ENCODE measurements around the gene ALK.

The ALK gene

DNA sequence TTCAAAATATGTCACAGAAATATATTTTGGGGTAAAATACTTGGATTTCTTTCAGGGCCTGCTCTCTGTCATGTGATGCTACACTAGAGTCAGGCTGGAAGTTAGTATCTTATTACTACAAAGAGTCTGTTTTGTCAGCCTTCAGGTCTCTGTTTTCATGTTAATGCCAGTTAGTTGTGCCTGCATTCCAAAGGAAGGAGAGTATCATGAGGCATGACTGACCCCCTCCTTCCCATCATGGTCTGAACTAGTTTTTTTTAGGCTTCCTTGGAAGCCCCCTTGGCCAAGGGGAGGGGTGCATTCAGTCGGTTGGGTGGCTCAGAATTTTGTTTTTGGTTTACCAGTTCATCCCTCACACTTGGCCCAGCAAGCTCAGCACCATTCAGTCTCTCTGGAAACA, 318.0 kb downstream of the ALK start:
- DNase-seq: no peak

DNA sequence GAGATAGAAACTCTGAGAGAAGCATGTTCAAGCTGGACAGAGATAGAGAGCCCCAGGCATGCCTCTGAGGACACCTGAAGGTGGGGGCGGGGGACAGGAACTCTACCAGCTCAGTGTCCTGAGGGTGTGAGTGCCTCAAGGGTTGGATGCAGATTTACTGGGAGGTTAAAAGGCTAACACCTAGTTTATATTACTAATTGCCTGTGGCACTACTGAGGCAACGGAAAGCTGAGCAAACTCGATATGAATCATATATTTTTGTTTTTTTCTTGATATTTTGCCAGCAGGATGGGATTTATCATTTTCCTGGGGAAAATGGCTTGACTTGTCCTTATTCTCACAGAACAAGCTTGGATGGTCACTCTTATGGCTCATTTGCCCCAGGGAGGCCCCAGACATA, 319.5 kb downstream of the ALK start:
- DNase-seq: no peak

DNA sequence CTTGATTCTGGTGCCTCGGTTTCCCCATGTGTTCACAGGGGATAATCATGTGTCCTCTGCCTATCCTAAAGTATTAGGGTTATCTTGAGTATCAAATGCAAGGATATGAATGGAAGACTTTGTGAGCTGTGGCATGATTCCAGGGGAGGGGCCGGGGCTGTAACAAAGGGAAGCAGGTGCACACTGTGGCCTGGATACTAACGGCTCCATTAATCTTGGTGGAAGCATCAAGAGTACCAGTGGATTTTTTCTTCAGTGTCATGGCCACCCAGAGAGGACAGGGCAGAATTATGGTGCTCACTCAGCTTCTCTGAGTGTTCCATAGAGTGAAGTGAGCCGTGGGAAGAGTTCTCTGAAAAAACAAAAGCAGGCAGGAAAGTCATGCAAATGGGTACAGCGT, 320.1 kb downstream of the ALK start:
- no peak for DNase-seq

DNA sequence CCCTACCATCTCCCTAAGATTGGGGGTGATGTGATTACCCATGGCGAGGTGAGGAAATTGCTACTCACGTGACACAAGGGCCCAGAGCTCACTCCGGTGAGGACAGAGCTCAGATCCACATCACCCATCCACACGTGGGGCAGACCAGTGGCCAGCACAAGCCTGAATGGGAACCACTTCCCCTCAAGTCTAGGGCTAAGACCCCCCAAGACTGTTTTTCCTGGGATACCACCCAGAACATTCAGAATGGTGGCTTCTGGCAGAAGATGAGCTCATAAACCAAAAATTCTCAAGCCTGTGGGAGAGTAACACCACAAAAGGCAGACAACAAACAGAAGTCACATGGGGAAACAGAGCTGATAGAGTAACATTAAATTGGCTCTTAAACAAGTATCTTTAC, 321.4 kb downstream of the ALK start:
- DNase-seq: no peak

DNA sequence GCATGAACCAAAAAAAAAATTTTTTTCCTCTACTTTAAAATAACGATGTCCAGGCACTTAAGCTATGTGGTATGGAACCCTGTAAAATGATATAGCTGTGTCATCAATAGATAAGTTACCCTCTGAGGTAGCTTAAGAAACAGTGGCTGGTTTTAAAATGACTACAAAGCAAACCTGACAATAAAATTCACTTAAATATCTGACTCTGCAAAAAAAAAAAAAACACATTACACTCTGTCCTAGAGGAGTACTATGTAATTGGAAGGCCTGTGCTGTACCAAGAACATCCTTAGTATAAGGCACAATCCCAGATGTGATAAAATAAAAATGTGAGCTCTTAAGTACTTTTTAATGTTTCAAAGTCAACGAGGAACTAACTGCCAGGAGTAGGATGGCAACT, 322.4 kb downstream of the ALK start:
- no peak for DNase-seq

DNA sequence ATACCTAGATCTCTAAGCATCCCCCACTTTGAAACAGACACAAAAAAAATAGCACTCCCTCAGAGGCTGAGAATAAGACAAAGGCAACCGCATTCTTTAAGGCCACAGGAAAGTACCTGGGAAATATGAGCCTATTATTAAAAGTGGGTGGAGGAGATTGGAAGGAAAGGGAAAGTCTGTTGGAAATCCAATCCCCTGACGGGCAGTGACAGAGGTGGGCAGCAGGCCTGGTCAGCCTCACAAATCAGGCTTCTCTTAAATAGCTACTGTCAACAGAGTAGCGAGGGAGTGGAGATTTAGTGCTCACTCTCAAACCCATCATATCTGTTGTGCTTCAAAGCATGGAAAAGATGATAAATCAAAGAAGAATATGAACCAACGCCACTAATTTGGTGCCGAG, 324.4 kb downstream of the ALK start:
- no peak for DNase-seq

DNA sequence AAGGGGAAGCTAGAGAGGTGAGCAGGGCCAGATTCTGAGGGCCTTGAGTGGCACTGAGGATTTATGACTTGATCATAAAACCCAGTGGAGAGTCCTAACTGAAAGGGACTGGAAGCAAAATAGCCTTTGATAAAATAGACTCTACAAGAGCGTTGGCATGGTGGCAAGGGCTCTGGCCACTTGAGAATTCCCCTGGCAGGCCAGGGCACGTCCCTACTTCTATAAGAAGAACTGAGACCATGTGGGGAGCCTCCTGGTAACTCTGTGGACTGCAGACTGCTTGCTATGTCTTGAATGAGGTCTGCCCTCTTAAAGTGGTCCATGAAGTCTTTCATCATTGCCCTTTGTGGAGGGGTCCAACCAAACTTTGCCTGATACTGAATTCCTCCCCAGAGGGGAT, 324.8 kb downstream of the ALK start:
- no peak for DNase-seq

DNA sequence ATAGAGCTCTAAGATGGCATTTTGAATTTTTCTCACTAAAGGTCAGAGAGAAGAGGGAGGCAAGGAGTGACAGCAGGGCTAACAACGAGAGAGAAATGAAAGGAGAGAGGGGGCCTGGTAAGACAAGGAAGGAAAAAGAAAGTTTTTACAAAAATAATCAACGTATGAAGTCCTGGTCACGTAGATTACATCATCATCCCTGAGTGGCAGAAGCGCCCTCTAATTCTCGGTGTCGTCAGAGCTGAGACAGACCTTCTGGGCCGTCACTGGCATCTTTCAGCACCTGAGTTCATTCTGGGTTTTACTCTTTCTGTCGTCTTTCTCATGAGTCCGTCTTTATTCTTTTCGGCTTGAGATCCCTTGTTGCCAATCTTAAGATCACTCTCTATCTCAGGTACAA, 329.8 kb downstream of the ALK start:
- DNase-seq: no peak

DNA sequence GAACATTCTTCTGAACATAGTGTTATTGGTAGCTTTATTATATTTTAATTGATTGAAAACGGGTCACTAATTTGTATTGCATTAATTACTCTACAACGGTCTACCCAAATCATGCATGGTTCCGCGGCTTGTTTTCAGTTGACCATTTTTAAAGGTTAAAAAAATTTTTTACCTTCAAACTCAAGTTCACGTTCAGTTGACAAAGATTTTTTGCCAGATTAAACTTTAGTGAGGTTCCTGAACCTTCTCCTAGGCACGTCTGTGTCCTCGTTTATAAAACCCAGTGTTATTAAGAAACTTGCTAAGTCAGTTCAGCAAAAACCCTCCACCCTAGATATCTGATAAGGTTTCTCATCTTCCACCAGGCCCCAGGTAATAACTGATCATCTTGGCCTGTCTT, 331.2 kb downstream of the ALK start:
- no peak for DNase-seq

DNA sequence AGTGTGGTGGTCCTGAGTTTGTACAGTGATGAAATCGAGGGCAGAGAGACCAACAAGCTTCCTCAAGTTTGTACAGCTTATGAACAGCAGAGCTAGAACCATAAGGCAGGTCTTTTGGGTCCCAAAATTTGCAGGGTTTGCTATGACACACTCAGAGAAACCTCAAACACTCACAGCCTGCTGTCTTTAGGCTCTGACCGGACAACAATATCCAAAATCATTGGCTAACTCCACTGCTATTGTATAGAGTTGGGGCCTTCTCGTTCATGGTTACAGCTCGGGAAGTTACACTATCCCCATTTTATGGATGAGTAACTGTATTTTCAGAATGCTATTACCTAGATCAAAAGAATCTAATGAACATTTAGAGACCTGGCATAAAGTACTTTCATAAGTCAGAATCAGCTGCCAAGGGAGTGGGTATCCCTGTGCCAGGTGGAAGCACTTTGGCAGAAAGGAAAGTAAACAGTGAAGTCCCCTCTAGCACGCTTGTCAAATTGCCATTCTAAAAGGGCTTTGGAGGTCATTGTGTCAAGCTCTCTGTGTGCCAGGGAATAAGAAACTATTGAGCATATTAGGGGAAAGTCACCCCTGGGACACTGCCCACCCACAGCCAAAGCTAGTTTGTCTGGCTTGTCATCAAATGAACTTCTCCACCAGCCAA, 331.8 kb downstream of the ALK start:
- no peak for DNase-seq

DNA sequence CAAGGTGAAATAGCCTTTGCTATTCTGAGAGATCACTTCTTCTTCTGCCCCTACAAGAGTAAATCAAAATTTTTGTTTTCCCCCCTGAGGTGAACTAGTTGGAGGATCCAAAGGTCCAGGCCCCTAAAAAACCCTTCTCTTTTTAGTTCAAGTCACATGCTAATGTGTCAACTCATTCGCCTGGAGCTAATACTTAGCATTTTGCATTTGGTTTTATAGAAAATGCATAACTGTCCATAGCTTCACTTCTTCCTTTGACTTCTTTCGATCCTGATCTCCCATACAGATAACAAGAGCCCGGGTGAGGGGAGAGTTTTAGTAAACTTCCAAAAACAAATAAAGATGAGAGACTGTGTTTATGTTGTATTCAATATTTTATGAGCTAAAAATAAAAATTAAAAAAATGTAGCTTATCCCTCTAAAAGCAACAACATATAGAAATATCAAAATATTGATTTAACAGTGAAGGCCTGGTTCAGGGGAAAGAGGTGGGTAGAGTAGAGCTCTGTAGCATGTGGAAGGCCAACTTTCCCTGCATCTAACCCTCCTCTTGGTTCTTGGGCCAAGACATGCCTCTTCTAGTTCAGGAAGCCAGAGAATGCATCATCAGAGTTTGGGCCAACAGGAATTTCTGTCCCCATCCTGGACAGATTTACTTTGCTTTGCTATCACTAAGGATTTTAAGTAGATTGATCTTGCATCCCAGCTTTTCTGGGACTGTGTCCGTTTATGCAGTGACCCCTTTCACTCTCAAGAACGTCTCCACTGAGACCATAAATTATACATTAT, 333.8 kb downstream of the ALK start:
- DNase-seq: no peak

DNA sequence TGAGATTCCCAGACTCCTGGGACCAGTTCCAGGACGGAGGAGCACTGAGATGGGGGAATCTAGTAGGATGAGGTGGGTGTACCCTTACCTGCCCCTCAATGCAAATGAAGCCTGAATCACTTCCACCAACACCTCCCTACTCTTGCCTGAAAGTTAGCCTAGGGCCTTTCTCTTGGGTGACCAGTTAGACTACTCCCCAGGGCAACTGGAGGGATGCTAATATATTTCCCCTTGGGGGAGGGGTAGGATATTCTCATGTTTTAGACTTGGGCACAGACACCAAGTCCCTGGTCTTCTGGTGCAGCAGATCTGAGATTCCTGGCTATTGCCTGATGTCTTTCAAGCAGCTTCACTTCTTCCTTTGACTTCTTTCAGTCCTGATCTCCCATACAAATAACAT, 334.5 kb downstream of the ALK start:
- DNase-seq: no peak

DNA sequence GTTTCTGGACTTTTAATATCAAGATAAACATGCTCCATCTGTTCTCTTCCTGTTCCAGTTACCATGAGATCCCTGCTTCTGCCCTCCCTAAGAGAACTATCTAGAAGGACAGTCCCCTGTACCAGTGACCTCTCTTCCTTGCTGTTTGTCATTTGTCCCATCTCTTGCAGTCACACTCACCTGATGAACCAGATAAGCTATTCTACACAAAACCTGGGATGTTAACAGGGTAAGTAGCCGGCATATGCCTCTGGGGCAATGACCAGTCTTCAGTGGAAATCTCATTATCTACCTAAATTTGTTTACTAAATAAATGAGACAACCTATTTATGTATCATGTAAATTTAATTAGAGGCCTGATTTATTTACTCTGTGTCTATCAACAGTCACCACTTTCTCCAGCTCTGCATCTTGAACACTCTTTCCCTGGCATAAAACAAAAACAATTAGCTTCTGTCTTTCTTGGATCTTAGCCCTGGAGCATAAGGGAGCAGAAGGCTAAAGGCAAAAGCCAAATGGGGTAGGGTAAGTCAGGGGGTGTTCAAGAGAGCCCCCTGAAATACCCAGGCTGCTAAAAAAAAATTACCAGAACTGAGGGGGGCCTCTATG, 337.7 kb downstream of the ALK start:
- DNase-seq: no peak

DNA sequence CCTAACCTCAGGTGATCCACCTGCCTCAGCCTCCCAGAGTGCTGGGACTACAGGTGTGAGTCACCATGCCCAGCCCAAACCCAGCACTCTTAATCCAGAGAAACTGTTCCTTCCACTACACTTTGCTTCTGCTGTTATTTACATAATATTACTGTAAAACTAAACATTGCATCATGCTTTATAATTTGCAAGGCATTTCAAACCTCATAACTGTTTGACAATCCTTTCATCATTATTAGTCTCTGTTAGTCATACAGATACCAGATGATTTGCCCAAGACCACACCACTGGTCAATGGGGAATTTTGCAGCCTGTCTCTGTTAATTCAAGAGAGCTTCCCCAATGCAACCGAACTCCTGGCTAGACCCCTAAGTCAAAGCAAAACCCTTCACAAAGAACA, 338.3 kb downstream of the ALK start:
- no peak for DNase-seq

DNA sequence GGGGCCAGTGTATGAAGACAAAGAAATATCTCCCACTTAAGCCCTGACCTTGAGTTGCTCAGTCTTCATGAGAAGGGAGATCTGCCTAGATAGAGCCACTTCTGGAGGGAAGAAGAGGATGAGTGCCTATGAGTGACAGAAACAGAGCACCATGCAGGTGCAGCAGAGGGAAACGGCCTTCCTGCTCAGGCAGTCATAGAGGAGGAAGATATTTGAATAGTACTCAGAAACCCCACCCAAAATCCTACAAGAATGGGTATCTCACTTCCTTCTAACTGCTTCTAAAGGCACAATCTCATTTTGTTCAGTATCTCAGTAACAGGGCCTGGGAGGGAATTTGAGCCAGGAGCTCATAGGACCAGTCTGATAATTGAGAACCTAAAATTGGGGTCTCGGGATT, 339.3 kb downstream of the ALK start:
- no peak for DNase-seq

DNA sequence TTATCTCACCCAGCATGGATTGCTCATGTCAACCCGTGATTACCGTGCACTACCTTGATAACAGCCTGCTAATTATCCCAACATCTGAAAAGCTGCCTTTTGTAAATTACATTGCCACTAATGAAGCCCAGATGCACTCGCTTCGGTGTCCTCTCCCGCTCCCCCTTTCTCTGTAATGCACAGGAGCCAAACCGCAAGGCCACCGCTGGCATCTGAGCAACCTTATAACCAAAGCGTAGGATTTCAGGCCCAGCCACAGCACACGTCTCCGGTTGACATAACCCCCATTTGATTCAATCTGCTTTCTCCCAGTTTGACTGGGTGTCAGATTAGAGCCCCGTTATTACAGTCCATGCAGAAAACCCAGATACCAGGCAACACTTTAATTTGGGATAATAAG, 341.2 kb downstream of the ALK start:
- DNase-seq: no peak

DNA sequence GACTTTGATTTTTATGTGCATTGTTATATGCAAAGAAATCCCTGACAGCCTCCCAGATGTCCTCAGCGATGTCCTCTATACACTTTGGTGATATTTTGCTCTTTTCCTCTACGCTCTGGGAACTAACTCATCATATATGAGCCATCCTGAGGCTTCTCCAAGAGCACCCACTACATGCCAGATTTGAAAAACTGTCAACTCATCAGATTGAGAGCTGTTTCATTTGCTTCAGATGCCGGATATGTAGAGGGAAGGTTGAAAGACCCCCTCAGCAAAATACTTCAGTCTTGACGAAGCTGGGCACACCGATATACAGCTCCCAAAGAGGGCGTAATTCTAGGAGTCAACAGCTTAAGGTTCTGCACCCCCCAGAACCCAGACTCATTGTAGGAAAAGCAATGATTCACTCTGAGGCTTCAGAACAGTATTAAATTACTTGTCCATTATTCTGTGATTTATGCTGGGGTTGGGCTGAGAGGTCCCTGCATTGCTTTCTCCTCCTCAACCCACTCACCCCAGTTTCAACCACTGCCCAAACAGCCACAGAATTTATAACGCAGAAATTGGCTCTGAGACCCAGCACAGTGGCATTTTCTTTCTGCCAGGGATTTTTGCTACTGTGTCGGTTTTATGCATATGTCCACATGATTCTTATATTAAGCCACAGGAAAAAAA, 341.8 kb downstream of the ALK start:
- DNase-seq: no peak

DNA sequence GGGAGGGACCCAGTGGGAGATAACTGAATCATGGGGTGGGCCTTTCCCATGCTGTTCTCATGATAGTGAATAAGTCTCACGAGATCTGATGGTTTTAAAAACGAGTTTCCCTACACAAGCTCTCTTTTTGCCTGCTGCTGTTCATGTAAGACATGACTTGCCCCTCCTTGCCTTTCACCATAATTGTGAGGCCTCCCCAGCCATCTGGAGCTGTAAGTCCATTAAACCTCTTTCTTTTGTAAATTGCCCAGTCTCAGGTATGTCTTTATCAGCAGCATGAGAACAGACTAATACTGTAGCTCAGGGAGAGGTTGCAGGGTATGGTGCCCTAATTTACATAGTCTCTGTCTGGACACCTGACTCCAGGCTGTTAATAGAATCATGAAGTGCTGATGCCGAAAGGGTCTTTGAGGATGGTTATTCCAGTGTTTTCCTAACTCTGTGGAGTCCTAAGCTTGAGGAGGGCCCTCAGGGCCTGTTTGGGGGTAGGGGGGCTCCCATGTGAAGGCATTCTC, 343.2 kb downstream of the ALK start:
- no peak for DNase-seq

DNA sequence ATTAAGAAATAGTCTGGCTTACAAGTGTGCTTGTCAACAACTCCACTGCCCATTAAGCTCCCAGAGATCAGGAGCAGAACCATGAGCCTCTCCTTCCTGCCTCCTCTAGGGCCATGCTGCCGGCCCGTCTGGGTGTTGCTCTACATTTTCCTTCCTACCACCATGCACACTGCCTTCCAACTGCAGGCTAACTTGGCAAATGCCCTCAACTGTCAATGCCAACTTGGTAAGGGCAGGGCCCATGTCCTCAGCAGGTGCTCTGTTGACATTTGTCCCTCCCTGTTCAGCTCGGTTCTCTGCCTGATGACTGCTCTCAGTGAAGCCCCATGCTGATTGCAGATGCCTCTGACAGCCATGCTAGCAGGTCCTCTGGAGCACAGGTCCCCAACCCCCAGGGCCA, 345.2 kb downstream of the ALK start:
- DNase-seq: no peak

DNA sequence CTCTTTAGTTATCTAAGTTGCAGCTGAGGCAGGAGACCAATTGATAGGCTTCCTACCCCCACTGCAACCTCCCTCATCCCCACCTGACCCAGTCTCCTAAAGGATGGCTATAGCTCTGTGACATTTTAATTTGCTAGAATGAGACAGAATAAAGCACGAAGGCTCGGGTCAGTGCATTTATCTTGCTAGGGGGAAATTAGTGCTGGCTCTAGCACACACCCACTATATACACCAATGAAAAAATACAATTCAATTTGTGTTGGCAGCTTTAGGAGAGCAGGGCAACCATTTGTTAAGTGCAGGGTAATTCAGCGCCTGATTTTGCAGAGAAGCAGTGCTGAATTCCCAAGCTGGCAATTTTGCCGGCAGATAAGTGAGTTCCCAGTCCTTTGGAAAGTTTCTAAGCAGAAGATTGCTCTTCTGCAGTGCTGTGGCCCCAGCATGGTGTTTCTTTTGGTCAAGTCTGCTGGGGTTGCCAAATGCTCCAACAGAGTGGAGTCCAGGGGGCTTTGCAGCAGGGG, 346.0 kb downstream of the ALK start:
- DNase-seq: no peak

DNA sequence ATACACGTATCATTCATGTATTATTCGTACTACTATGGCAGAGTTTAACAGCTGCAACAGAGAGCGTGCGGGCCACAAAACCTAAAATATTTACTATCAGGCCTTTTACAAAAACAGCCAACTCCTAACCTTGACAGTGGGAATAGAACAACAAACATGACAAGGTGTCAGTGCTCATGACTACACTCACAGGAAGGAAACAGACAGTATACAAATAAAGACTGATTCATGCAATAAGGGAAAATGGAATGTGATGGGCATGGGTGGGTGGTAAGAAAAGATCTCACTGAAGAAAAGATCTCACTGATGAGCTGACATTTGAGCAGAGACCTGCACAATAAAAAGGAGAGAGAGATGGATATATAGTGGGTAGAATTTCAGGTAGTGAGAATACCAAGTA, 347.8 kb downstream of the ALK start:
- DNase-seq: no peak

DNA sequence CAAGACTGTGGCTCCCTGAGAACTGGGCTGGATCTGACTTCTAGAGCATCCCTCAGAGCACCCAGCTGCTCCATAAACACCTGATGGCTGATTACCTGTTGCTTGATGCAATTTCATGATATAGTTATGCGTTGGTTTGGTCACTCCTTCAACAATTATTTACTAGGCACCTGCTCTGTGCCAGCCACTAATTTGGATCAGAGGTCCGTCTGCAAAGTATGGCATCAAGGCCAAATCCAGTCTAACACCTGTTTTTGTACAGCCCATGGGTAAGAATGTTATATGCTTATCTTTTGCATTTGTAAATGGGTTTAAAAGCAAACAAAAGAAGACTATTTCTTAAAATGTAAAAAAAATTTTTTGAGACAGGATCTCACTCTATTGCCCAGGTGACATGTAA, 348.2 kb downstream of the ALK start:
- DNase-seq: no peak

DNA sequence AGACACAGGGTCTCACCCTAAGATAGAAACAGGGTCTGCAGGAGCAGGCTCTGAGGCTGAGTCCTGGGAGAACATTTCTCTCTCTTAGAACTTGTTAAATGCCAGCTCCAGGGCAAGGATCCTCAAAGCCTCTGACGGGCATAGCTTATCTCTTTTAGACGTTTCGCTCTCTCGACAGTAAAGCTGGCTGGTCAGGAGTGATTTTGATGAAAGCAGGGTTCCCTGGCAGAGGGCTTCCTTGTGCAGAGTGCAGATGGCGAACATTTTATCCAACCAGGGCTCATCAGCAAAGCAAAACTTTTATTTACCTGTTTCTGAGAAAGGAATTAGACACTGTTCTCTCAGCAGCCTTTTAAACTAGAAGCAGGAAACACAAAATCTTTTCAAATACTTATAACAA, 350.8 kb downstream of the ALK start:
- no peak for DNase-seq

Data from AML-193 (cell line).